ENCODE data around the gene MCTP1. TPM values are rescaled to one million over a fixed set of nuclear protein-coding genes. Genes with fewer than 3 reads are reported as not detected.
"Not testable (repeated sequence)": the region's sequence is repeated elsewhere in the genome, so short reads cannot be mapped to it uniquely, and the experiment has no call there.

Gene MCTP1
- total RNA-seq, 1 experiment from 2014 or later: 13.3 TPM

DNA sequence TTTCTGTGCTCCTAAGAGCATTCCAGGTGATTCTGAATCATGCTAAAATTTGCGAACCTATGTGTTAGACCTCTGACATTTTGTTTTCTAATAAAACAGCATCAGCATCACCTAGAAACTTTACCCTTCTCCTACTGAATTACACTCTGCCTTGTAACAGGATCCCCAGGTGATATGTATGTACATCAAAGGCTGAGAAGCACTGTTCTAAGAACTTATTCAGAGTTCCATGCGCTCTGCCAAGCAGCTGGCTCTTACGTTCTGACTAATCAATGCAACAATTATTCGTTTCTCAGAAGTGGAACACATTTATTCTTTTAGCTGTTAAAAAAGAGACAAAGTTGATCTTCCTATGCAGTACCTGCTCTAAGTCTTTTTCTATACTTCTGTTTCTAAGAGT is 437.9 kb downstream of the MCTP1 start:
- no peak overlapping the region for H3K27ac ChIP-seq
- DNase-seq (ENCODE audit: low read depth in 1 of 2, low spot score in 2 of 2): no peak
- H3K36me3 ChIP-seq: no peaks in the 10 kb centered on the region
- H3K9me3 ChIP-seq (replicated peaks): no peaks in the 10 kb centered on the region
- H3K4me1 ChIP-seq (replicated peaks): no peaks in the 10 kb centered on the region
- H3K4me3 ChIP-seq: no peak overlapping the region
- H3K27me3 ChIP-seq (replicated peaks): no peaks in the 10 kb centered on the region

- not testable (repeated sequence) for H3K27me3 ChIP-seq (replicated peaks); DNase-seq (ENCODE audit: low read depth in 1 of 2, low spot score in 2 of 2); H3K4me3 ChIP-seq; H3K4me1 ChIP-seq (replicated peaks); H3K9me3 ChIP-seq (replicated peaks); H3K27ac ChIP-seq; H3K36me3 ChIP-seq
Measured at GRCh38 chr5:94845696-94846095, 439.2 kb downstream of the MCTP1 start.

- H3K36me3 ChIP-seq: no peaks in the 10 kb centered on the region
- no peak overlapping the region for H3K27ac ChIP-seq
- no peak overlapping the region for H3K4me3 ChIP-seq
- no peaks in the 10 kb centered on the region for H3K9me3 ChIP-seq (replicated peaks)
- DNase-seq (ENCODE audit: low read depth in 1 of 2, low spot score in 2 of 2): no peak
- no peaks in the 10 kb centered on the region for H3K27me3 ChIP-seq (replicated peaks)
- H3K4me1 ChIP-seq (replicated peaks): no peaks in the 10 kb centered on the region
Measured at GRCh38 chr5:94841598-94842322, 443.1 kb downstream of the MCTP1 start.

DNA sequence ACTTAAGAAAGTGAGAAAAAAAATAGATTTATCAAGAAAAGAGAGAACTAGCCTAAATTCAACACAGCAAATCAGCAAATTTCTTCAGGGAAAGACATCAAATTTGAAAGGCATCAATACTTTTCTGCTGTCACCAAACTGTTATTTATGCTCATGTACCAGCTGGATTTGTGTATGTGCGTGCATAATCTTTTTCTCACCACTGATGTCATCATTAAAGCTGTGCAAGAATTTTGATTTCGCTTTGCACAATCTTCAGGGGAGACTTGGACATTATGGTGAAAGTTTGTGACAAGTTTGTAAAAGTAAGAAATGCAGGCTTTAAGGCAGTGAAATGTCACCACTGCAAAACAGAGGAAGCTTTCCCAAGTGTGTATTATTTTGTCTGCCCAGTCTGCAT is 451.0 kb downstream of the MCTP1 start:
- no peaks in the 10 kb centered on the region for H3K9me3 ChIP-seq (replicated peaks)
- H3K4me1 ChIP-seq (replicated peaks): no peaks in the 10 kb centered on the region
- H3K27ac ChIP-seq: no peak overlapping the region
- H3K27me3 ChIP-seq (replicated peaks): no peaks in the 10 kb centered on the region
- no peak for DNase-seq (ENCODE audit: low read depth in 1 of 2, low spot score in 2 of 2)
- H3K36me3 ChIP-seq: no peaks in the 10 kb centered on the region
- no peak overlapping the region for H3K4me3 ChIP-seq

DNA sequence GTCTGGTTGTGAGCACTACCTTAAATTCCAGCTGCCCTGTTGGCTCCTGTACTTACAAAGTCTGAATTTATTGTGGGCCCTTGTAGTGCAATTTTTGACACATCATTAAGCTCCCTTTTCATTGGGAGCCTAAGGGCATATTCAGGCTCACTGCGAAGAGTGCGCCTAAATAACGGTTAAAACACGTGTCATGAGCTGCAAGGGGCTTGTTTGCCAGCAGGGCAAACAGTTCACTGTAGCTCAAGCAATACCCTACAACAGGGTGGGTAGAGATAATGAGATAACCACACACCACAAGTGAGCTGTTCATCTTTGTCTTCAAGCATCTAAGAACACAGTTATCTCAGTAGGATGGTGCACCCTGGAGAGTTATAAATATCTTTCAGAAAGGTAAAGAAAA is 452.2 kb downstream of the MCTP1 start:
- H3K27ac ChIP-seq: no peak overlapping the region
- H3K4me3 ChIP-seq: no peak overlapping the region
- no peaks in the 10 kb centered on the region for H3K36me3 ChIP-seq
- no peak for DNase-seq (ENCODE audit: low read depth in 1 of 2, low spot score in 2 of 2)
- no peaks in the 10 kb centered on the region for H3K4me1 ChIP-seq (replicated peaks)
- H3K27me3 ChIP-seq (replicated peaks): no peaks in the 10 kb centered on the region
- no peaks in the 10 kb centered on the region for H3K9me3 ChIP-seq (replicated peaks)

DNA sequence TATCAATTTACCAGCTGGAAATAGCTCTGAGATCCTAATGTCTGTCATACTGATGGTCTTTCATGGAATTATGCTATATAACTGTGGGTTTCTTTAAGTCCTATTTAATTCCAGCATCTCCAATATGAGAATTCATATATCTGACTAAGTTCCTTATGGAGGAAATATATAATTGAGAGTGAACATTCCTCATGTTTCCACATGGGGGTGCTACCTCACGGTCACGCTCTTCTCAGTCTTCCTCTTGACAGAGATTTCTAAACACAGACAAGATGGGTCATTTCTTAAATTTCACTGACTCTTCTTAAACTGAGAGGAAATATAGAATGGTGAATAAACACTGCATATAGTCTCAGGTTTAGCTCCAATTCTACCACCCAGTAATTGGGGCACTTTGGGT is 454.4 kb downstream of the MCTP1 start:
- H3K27ac ChIP-seq: no peak overlapping the region
- no peaks in the 10 kb centered on the region for H3K9me3 ChIP-seq (replicated peaks)
- no peak overlapping the region for H3K4me3 ChIP-seq
- no peaks in the 10 kb centered on the region for H3K27me3 ChIP-seq (replicated peaks)
- no peak for DNase-seq (ENCODE audit: low read depth in 1 of 2, low spot score in 2 of 2)
- H3K4me1 ChIP-seq (replicated peaks): no peaks in the 10 kb centered on the region
- no peaks in the 10 kb centered on the region for H3K36me3 ChIP-seq

DNA sequence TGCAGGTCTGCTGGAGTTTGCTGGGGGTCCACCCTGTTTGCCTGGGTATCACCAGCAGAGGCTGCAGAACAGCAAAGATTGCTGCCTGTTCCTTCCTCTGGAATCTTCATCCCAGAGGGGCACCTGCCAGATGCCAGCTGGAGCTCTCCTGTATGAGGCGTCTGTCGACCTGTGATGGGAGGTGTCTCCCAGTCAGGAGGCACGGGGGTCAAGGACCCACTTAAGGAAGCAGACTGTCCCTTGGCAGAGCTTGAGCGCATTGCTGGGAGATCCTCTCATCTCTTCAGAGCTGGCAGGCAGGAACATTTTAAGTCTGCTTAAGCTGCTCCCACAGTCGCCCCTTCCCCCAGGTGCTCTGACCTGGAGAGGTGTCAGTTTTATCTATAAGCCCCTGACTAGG is 456.7 kb downstream of the MCTP1 start:
- not testable (repeated sequence) for H3K27ac ChIP-seq; H3K9me3 ChIP-seq (replicated peaks); H3K4me1 ChIP-seq (replicated peaks); DNase-seq (ENCODE audit: low read depth in 1 of 2, low spot score in 2 of 2); H3K27me3 ChIP-seq (replicated peaks); H3K36me3 ChIP-seq; H3K4me3 ChIP-seq

DNA sequence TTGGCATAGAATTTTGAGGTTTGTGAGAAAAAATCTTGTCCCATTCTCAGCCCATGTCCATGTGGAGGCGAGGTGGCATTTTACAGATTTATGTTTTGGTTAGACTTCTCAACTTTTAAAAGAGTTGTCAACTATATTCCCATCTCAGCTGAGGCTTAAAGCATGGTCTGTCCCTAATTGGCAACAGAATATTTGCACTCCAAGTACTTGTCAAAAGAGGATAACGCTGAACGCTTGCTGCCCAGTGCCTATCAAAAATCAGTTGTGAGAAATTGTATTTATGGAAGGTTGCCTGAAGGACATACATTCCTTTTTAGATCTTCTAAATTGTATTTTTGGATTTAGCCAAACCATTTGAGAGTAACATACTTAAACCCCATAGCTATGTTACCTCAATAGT is 464.4 kb downstream of the MCTP1 start:
- DNase-seq (ENCODE audit: low read depth in 1 of 2, low spot score in 2 of 2): no peak
- no peaks in the 10 kb centered on the region for H3K36me3 ChIP-seq
- H3K9me3 ChIP-seq (replicated peaks): no peaks in the 10 kb centered on the region
- H3K4me3 ChIP-seq: no peak overlapping the region
- H3K4me1 ChIP-seq (replicated peaks): no peaks in the 10 kb centered on the region
- H3K27ac ChIP-seq: no peak overlapping the region
- H3K27me3 ChIP-seq (replicated peaks): no peaks in the 10 kb centered on the region

DNA sequence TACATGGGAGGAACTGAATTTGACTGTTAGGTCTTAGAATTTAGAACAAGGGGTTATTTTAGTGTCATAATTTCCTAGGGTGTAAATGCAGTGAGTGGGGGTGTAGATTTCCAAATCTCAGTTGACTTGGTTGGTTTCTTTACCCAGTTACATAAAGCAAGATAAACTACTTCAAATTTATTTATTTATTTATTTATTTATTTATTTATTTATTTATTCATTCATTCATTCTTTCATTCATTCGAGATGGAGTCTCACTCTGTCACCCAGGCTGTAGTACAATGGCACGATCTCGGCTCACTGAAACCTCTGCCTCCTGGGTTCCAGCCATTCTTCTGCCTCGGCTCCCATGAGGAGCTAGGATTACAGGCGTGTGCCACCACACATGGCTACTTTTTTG is 466.0 kb downstream of the MCTP1 start:
- H3K4me3 ChIP-seq: no peak overlapping the region

DNA sequence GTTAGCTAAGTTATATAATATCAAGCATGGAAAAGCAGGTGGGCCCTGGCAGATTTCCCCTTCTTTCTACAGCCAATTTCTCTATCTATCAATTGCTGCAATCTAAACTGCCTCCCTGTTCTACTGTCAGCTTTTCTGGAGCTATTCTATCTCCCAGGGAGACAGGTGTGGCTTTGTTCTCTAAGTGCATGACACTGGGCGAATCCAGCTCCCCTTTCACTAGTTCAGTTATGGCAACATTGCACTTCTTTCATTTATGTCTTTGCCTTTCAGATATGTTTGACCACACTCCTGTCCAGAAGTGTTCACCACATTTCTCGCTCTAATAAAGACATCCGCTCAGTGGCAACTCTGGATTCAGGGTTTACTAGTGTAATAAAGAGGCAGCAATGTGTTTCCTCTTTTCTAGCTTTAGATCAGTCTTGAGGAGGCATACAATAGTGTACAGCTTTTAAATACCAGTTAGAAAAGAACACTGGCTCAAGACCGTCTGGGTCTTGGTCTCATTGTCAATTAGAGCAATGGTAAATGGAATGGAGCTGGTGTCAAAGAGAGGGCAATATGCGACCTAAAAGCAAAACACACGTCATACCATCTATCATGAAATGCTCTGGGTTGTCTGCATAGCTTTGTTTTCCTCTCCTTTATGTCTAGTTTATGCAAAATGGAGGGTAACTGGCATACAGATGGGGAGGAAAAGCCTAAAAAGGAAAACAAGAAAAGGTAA is 469.4 kb downstream of the MCTP1 start:
- no peaks in the 10 kb centered on the region for H3K27me3 ChIP-seq (replicated peaks)
- H3K36me3 ChIP-seq: no peaks in the 10 kb centered on the region
- H3K9me3 ChIP-seq (replicated peaks): no peaks in the 10 kb centered on the region
- no peaks in the 10 kb centered on the region for H3K4me1 ChIP-seq (replicated peaks)
- no peak overlapping the region for H3K27ac ChIP-seq
- no peak overlapping the region for H3K4me3 ChIP-seq
- no peak for DNase-seq (ENCODE audit: low read depth in 1 of 2, low spot score in 2 of 2)

More for the DNA sequence above, 466.0 kb downstream of the MCTP1 start:
- DNase-seq (ENCODE audit: low read depth in 1 of 2, low spot score in 2 of 2): no peak
- Histone ChIP-seq H3K27me3 (replicated peaks) (no peaks in the 10 kb centered on the region), H3K27ac (no peak overlapping the region), H3K9me3 (replicated peaks) (no peaks in the 10 kb centered on the region), H3K36me3 (no peaks in the 10 kb centered on the region), H3K4me1 (replicated peaks) (no peaks in the 10 kb centered on the region)

GRCh38 chr5:94812232-94812631 is 472.7 kb downstream of the MCTP1 start:
- Histone ChIP-seq H3K4me1 (replicated peaks) (no peaks in the 10 kb centered on the region), H3K4me3 (no peak overlapping the region), H3K27ac (no peak overlapping the region), H3K9me3 (replicated peaks) (no peaks in the 10 kb centered on the region), H3K36me3 (no peaks in the 10 kb centered on the region), H3K27me3 (replicated peaks) (no peaks in the 10 kb centered on the region)
- DNase-seq (ENCODE audit: low read depth in 1 of 2, low spot score in 2 of 2): no peak

DNA sequence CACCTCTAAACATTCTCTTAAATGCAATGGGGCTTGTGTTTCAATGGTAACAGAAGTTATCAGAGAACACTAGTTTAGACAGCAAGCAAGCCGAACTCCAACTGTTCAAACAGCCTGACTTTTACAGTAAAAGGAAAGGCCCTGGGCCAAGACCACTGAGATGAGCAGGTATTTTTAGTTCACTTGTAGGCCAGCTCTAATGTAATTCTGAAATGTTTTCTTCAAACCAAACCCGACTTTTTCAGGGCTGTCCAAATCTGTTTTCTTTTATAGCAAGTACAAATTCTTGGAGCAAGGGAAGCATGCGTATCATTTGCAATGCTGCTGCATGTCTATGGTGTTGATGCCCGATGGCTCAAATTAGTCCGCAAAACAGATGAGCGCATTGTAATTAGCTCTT is 473.6 kb downstream of the MCTP1 start:
- Histone ChIP-seq H3K27ac (no peak overlapping the region), H3K4me3 (no peak overlapping the region), H3K9me3 (replicated peaks) (no peaks in the 10 kb centered on the region), H3K36me3 (no peaks in the 10 kb centered on the region), H3K27me3 (replicated peaks) (no peaks in the 10 kb centered on the region), H3K4me1 (replicated peaks) (no peaks in the 10 kb centered on the region)
- DNase-seq (ENCODE audit: low read depth in 1 of 2, low spot score in 2 of 2): no peak

DNA sequence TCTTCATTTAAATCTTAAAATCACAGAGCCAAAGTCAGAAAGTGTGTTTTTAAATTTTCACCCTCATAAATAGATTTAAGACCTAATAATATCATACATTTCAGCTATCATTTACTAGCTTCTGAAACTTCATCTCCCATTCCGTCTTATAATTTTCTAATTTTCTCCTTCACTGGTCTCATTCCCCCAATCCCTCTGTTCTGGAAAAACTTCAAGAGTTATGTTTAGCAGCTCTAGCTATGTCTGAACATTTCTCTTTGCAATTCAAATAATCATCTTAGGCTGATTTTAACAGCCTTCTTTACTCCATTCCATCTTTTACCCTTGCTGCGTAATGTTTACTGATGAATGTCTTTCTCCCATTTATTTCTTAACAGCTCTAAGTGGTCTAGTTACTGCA is 474.0 kb downstream of the MCTP1 start:
- Histone ChIP-seq H3K4me3 (no peak overlapping the region), H3K9me3 (replicated peaks) (no peaks in the 10 kb centered on the region)

GRCh38 chr5:94810281-94810680 is 474.6 kb downstream of the MCTP1 start:
- no peak overlapping the region for H3K4me3 ChIP-seq
- no peaks in the 10 kb centered on the region for H3K4me1 ChIP-seq (replicated peaks)
- no peaks in the 10 kb centered on the region for H3K9me3 ChIP-seq (replicated peaks)
- H3K27ac ChIP-seq: no peak overlapping the region
- H3K27me3 ChIP-seq (replicated peaks): no peaks in the 10 kb centered on the region
- no peak for DNase-seq (ENCODE audit: low read depth in 1 of 2, low spot score in 2 of 2)
- no peaks in the 10 kb centered on the region for H3K36me3 ChIP-seq

More for the DNA sequence above, 474.0 kb downstream of the MCTP1 start:
- Histone ChIP-seq H3K27ac (no peak overlapping the region), H3K36me3 (no peaks in the 10 kb centered on the region), H3K4me1 (replicated peaks) (no peaks in the 10 kb centered on the region), H3K27me3 (replicated peaks) (no peaks in the 10 kb centered on the region)
- DNase-seq (ENCODE audit: low read depth in 1 of 2, low spot score in 2 of 2): no peak
